GM10266 (cell line): ENCODE results near the gene FAM124A.

Source experiments
- DNase-seq: peaks from one replicate; pipeline ENCODE4 v3.0.0; 2012; ENCODE audit errors: extremely low spot score
- CTCF ChIP-seq: IDR thresholded peaks from 2 replicates; pipeline ENCODE4 v1.5.1; 2012; ENCODE audit warnings: mild to moderate bottlenecking, low read depth; ENCODE audit not compliant: control insufficient read depth, insufficient read depth; ENCODE audit errors: missing control alignments

The FAM124A gene

GRCh38 chr13:51240958-51241357 is 18.8 kb downstream of the FAM124A start:
- no peak for TF ChIP-seq CTCF
- DNase-seq: no peak

GRCh38 chr13:51241720-51242119 is 19.5 kb downstream of the FAM124A start:
- no peak for DNase-seq
- TF ChIP-seq CTCF: no peak

- no peak for TF ChIP-seq CTCF
- no peak for DNase-seq
Measured at GRCh38 chr13:51243227-51243626, 21.0 kb downstream of the FAM124A start.

- no peak for TF ChIP-seq CTCF
- DNase-seq: no peak
Measured at GRCh38 chr13:51243832-51244231, 21.6 kb downstream of the FAM124A start.

- no peak for TF ChIP-seq CTCF
- DNase-seq: no peak
Measured at GRCh38 chr13:51244637-51245405, 22.6 kb downstream of the FAM124A start.

GRCh38 chr13:51245583-51245982 is 23.4 kb downstream of the FAM124A start:
- no peak for DNase-seq
- no peak for TF ChIP-seq CTCF

- TF ChIP-seq CTCF: no peak
- DNase-seq: no peak
Measured at GRCh38 chr13:51246025-51246417, 23.8 kb downstream of the FAM124A start.
